T-helper 2 cell treated with Interferon-gamma antibody and Interleukin-4, amounts not matched to agents 5 μg/mL and 100 μg/mL, for 36 hours (primary cell): ENCODE results near the gene TMEM14B.
A peak's percentile ranks its signal among the peaks of the same experiment; 100 is the strongest.
"Not testable (repeated sequence)": the region's sequence is repeated elsewhere in the genome, so short reads cannot be mapped to it uniquely, and the experiment has no call there.

Experiments
- DNase-seq: peaks from one replicate; pipeline ENCODE4 v3.0.0; 2021; ENCODE audit warnings: low spot score
- H3K27ac Mint-ChIP-seq: one replicate; pipeline ENCODE4 v1.8.0; 2021; ENCODE audit warnings: mild to moderate bottlenecking, mixed read lengths
- H3K27me3 Mint-ChIP-seq: one replicate; pipeline ENCODE4 v1.8.0; 2021; ENCODE audit warnings: low read depth, mixed read lengths
- H3K36me3 Mint-ChIP-seq: one replicate; pipeline ENCODE4 v1.8.0; 2021; ENCODE audit warnings: low read depth, mixed read lengths
- H3K4me1 Mint-ChIP-seq: one replicate; pipeline ENCODE4 v1.8.0; 2021; ENCODE audit warnings: low read depth, mixed read lengths
- H3K4me3 Mint-ChIP-seq: one replicate; pipeline ENCODE4 v1.8.0; 2022; ENCODE audit warnings: mild to moderate bottlenecking, moderate library complexity, mixed read lengths
- H3K9me3 Mint-ChIP-seq: one replicate; pipeline ENCODE4 v1.8.0; 2021; ENCODE audit warnings: mixed read lengths

Gene TMEM14B

GRCh38 chr6:10747251-10747972 is at the start of gene TMEM14B:
TMEM14B (plus strand) TSS chr6:10747805; CDS start chr6:10749246, 1,441 bp downstream.
- peak within 1 kb of the TSS; percentile 87 for H3K4me3 Mint-ChIP-seq
- no peaks in the 10 kb centered on the region for H3K27me3 Mint-ChIP-seq
- peaks cover 45% of the 10 kb centered on the region for H3K4me1 Mint-ChIP-seq
- H3K9me3 Mint-ChIP-seq = no peaks in the 10 kb centered on the region
- H3K27ac Mint-ChIP-seq = peak within 1 kb of the TSS; percentile 91
- peak; percentile 100 for DNase-seq
- peaks cover 13% of the 10 kb centered on the region for H3K36me3 Mint-ChIP-seq

- H3K9me3 Mint-ChIP-seq = peaks cover 16% of the 10 kb centered on the region
- peak overlapping the region; percentile 46 for H3K27ac Mint-ChIP-seq
- no peaks in the 10 kb centered on the region for H3K27me3 Mint-ChIP-seq
- peaks cover 3% of the 10 kb centered on the region for H3K4me1 Mint-ChIP-seq
- DNase-seq = no peak
- H3K36me3 Mint-ChIP-seq = peaks cover 17% of the 10 kb centered on the region
- no peak overlapping the region for H3K4me3 Mint-ChIP-seq
Observed at GRCh38 chr6:10713962-10714361, 33.6 kb upstream of the TMEM14B start.

GRCh38 chr6:10719296-10719963 is 28.2 kb upstream of the TMEM14B start:
- peak overlapping the region; percentile 92 for H3K27ac Mint-ChIP-seq
- peak; percentile 47 for DNase-seq
- peaks cover 35% of the 10 kb centered on the region for H3K4me1 Mint-ChIP-seq

GRCh38 chr6:10719964-10720264 is 27.7 kb upstream of the TMEM14B start:
- DNase-seq = no peak
- peaks cover 13% of the 10 kb centered on the region for H3K36me3 Mint-ChIP-seq
- H3K27me3 Mint-ChIP-seq = no peaks in the 10 kb centered on the region
- peak overlapping the region; percentile 83 for H3K4me3 Mint-ChIP-seq
- H3K9me3 Mint-ChIP-seq = peaks cover 24% of the 10 kb centered on the region
- peak overlapping the region; percentile 92 for H3K27ac Mint-ChIP-seq
- H3K4me1 Mint-ChIP-seq = peaks cover 38% of the 10 kb centered on the region

More at GRCh38 chr6:10719296-10719963, 28.2 kb upstream of the TMEM14B start:
- Mint-ChIP-seq H3K36me3 (peaks cover 13% of the 10 kb centered on the region), H3K27me3 (no peaks in the 10 kb centered on the region), H3K9me3 (peaks cover 24% of the 10 kb centered on the region), H3K4me3 (peak overlapping the region; percentile 83)

GRCh38 chr6:10720265-10720959 is 27.2 kb upstream of the TMEM14B start:
- Mint-ChIP-seq H3K27ac (peak overlapping the region; percentile 91), H3K27me3 (no peaks in the 10 kb centered on the region), H3K9me3 (peaks cover 24% of the 10 kb centered on the region), H3K36me3 (peaks cover 15% of the 10 kb centered on the region), H3K4me3 (peak overlapping the region; percentile 97), H3K4me1 (peaks cover 40% of the 10 kb centered on the region)
- peak; percentile 62 for DNase-seq

- not testable (repeated sequence) for H3K27me3 Mint-ChIP-seq
- H3K4me1 Mint-ChIP-seq = peaks cover 41% of the 10 kb centered on the region
- H3K9me3 Mint-ChIP-seq = peaks cover 24% of the 10 kb centered on the region
- peak; percentile 23 for DNase-seq
- peaks cover 21% of the 10 kb centered on the region for H3K36me3 Mint-ChIP-seq
- peak overlapping the region; percentile 97 for H3K4me3 Mint-ChIP-seq
- H3K27ac Mint-ChIP-seq = peak overlapping the region; percentile 91
Observed at GRCh38 chr6:10720960-10721849, 26.4 kb upstream of the TMEM14B start.

- H3K27ac Mint-ChIP-seq = peak overlapping the region; percentile 91
- peaks cover 21% of the 10 kb centered on the region for H3K9me3 Mint-ChIP-seq
- H3K36me3 Mint-ChIP-seq = peaks cover 22% of the 10 kb centered on the region
- no peak for DNase-seq
- H3K4me3 Mint-ChIP-seq = peak overlapping the region; percentile 97
- no peaks in the 10 kb centered on the region for H3K27me3 Mint-ChIP-seq
- peaks cover 42% of the 10 kb centered on the region for H3K4me1 Mint-ChIP-seq
Observed at GRCh38 chr6:10721850-10722569, 25.6 kb upstream of the TMEM14B start.

- H3K4me1 Mint-ChIP-seq = peaks cover 44% of the 10 kb centered on the region
- H3K27ac Mint-ChIP-seq = peak overlapping the region; percentile 91
- peak overlapping the region; percentile 97 for H3K4me3 Mint-ChIP-seq
- peaks cover 16% of the 10 kb centered on the region for H3K9me3 Mint-ChIP-seq
- H3K27me3 Mint-ChIP-seq = no peaks in the 10 kb centered on the region
- peaks cover 22% of the 10 kb centered on the region for H3K36me3 Mint-ChIP-seq
- no peak for DNase-seq
Observed at GRCh38 chr6:10722570-10722819, 25.1 kb upstream of the TMEM14B start.

- peak within 1 kb of the TSS; percentile 91 for H3K27ac Mint-ChIP-seq
- peaks cover 24% of the 10 kb centered on the region for H3K36me3 Mint-ChIP-seq
- no peaks in the 10 kb centered on the region for H3K27me3 Mint-ChIP-seq
- peaks cover 13% of the 10 kb centered on the region for H3K9me3 Mint-ChIP-seq
- peak; percentile 95 for DNase-seq
- H3K4me1 Mint-ChIP-seq = peaks cover 44% of the 10 kb centered on the region
- peak within 1 kb of the TSS; percentile 97 for H3K4me3 Mint-ChIP-seq
Observed at GRCh38 chr6:10722820-10723566, 24.6 kb upstream of the TMEM14B start, which contains the start of gene TMEM14C. TMEM14C (plus strand) TSS chr6:10723070; CDS start chr6:10724614, 1,544 bp downstream.

- H3K4me1 Mint-ChIP-seq = peaks cover 44% of the 10 kb centered on the region
- H3K36me3 Mint-ChIP-seq = peaks cover 24% of the 10 kb centered on the region
- peak overlapping the region; percentile 97 for H3K4me3 Mint-ChIP-seq
- no peaks in the 10 kb centered on the region for H3K27me3 Mint-ChIP-seq
- no peak for DNase-seq
- H3K9me3 Mint-ChIP-seq = peaks cover 10% of the 10 kb centered on the region
- H3K27ac Mint-ChIP-seq = peak overlapping the region; percentile 91
Observed at GRCh38 chr6:10723567-10723881, 24.1 kb upstream of the TMEM14B start.

- H3K36me3 Mint-ChIP-seq = peaks cover 19% of the 10 kb centered on the region
- H3K27me3 Mint-ChIP-seq = no peaks in the 10 kb centered on the region
- no peaks in the 10 kb centered on the region for H3K9me3 Mint-ChIP-seq
- H3K4me1 Mint-ChIP-seq = peaks cover 36% of the 10 kb centered on the region
- DNase-seq = no peak
- peak overlapping the region; percentile 31 for H3K4me3 Mint-ChIP-seq
- H3K27ac Mint-ChIP-seq = peak overlapping the region; percentile 46
Observed at GRCh38 chr6:10725044-10725443, 22.6 kb upstream of the TMEM14B start.

- no peak overlapping the region for H3K27ac Mint-ChIP-seq
- peaks cover 24% of the 10 kb centered on the region for H3K36me3 Mint-ChIP-seq
- H3K9me3 Mint-ChIP-seq = no peaks in the 10 kb centered on the region
- H3K4me3 Mint-ChIP-seq = no peak overlapping the region
- H3K4me1 Mint-ChIP-seq = peaks cover 36% of the 10 kb centered on the region
- H3K27me3 Mint-ChIP-seq = no peaks in the 10 kb centered on the region
- no peak for DNase-seq
Observed at GRCh38 chr6:10725716-10726115, 21.9 kb upstream of the TMEM14B start.
